GM12892 (cell line): ENCODE results near the gene SMIM45.

Source experiments
- POLR2A ChIP-seq: IDR thresholded peaks from 2 replicates; pipeline ENCODE4 v1.6.1; 2011; ENCODE audit warnings: low read depth, low read length, control low read depth
- POLR2AphosphoS5 ChIP-seq: IDR thresholded peaks from 2 replicates; pipeline ENCODE4 v1.6.1; 2011; ENCODE audit warnings: low read depth, low read length, control low read depth
- TAF1 ChIP-seq: IDR thresholded peaks from 2 replicates; pipeline ENCODE4 v1.6.1; 2011; ENCODE audit warnings: low read depth, mild to moderate bottlenecking, control low read depth, low read length, borderline replicate concordance

DNA sequence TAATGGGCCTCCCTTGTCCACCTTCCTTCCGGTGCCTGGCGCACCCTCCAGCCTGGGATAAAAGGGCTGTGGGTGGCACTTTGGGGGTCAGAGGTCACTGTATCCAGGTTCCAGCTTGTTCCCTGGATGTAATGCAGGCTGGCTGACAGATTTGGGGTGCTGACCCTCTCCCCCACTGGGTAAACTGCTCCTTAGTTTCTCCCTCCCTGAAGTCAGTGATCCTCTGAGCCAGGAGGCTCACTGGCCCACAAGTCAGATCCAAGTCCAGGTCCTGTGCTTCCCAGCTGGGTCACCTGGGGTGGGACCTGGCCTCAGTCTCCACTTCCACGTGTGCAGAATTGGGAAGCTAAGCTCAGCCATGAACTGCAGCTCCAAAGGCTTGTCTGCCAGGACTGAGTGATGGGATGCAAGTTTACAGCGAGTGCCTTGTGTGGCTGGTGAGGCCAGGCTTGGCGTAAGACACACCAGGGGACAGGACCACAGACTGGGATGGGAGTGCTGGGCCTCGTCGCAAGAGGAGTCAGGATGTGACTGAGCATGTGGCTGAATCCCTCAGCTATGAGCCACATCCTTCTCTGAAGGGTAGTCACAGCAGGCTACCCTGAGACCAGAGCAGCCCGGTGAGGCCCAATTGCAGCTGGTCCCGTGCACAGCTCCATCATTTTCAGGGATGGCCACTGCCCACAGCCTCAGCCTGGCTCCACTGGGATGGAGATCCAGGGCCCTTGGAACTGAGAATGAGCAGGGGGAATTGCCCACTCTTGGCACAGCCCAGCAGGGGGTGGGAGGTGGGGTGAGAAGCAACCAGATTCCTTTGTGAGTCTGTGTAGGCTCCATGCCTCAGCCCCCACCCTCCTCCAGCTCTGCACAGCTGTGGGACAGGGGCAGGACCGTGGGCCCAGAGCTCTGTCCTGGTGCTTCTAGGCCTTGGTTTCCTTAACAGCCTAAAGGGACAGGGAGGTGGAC is 44.2 kb upstream of the SMIM45 start:
- TF ChIP-seq POLR2AphosphoS5 (peak; percentile 12; the same call in 1 of the 2 replicates), POLR2A (no peak; the same call in none of the 2 replicates), TAF1 (no peak)
